PC-9 (cell line): ENCODE results near the gene ZNF350.

Experiments
- CTCF ChIP-seq: fragments of 200-600 bp; sonication (generic); conservative IDR thresholded peaks from 2 replicates; pipeline ENCODE4 v1.6.1; 2017; ENCODE audit warnings: mixed run types, antibody characterized with exemption, mild to moderate bottlenecking, moderate library complexity
- EZH2 ChIP-seq: fragments of 200-600 bp; sonication (generic); IDR thresholded peaks from 2 replicates; pipeline ENCODE4 v1.8.0; 2017; ENCODE audit warnings: antibody characterized with exemption, low read depth

GRCh38 chr19:51977346-51977745 lies 9.3 kb downstream of the ZNF350 start:
- TF ChIP-seq CTCF = no peak
- TF ChIP-seq EZH2 = no peak
